ENCODE data around the gene B4GALT5. TPM values are rescaled to one million over a fixed set of nuclear protein-coding genes. Genes with fewer than 3 reads are reported as not detected.
A peak's percentile ranks its signal among the peaks of the same experiment; 100 is the strongest.

Gene B4GALT5
- polyA plus RNA-seq, 1 of the 3 experiments (the other 2 are of a cell fraction) = 35.1 TPM

DNA sequence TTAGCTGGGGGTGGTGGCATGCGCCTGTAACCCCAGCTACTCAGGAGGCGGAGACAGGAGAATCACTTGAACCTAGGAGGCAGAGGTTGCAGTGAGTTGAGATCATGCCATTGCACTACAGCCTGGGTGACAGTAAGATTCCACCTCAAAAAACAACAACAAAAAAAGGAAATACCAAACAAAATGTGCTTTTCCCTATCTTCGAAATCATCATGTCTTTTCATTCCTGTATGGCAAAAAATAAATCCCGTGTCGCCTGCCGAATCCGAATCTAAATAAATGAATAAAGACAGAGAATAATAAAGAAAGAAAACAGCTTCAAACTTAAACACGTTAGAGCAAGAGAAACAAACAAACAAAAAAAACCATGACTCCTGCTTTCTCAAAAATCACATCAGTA lies 11.8 kb downstream of the B4GALT5 start:
- Histone ChIP-seq H3F3A (replicated peaks; ENCODE audit: insufficient read depth) (peaks cover 9% of the 10 kb centered on the region), H3K27me3 (ENCODE audit: insufficient read depth) (no peaks in the 10 kb centered on the region), H3K36me3 (replicated peaks in 1 of 2; ENCODE audit: control insufficient read depth in 1 of 2, insufficient read depth in 2 of 2, low read length in 1 of 2) (no peaks in the 10 kb centered on the region), H3K79me2 (ENCODE audit: insufficient read depth) (peaks cover 98% of the 10 kb centered on the region), H2AFZ (ENCODE audit: low read depth) (no peak overlapping the region), H3K4me2 (peak overlapping the region; percentile 41), H3K9me3 (no peaks in the 10 kb centered on the region), H3K9ac (no peak overlapping the region), H3K4me1 (ENCODE audit: control insufficient read depth in 1 of 2, insufficient read depth in 2 of 2, low read depth in 1 of 2, low read length in 1 of 2) (peaks cover 23 to 31% of the 10 kb centered on the region in 2 experiments; a peak in 3 of 4 replicates), H3K27ac (ENCODE audit: low read depth in 2 of 2, low read length in 1 of 2) (peak overlapping the region in 1 of 2 experiments; percentile 80; a peak in 1 of 4 replicates), H3K4me3 (ENCODE audit: low read depth in 2 of 2, low read length in 1 of 2) (no peak overlapping the region), H3K9me2 (no peaks in the 10 kb centered on the region), H4K20me1 (ENCODE audit: insufficient read depth) (peaks cover 35% of the 10 kb centered on the region)
- whole genome bisulfite sequencing (ENCODE audit: low lambda C conversion rate) = 87% methylated on average over 8 of the region's 8 CpGs
- no peak for DNase-seq
- no peak for TF ChIP-seq GABPA (IDR thresholded peaks at IDR 0.05; ENCODE audit: low read depth)
- TF ChIP-seq RXRA (IDR thresholded peaks at IDR 0.05; ENCODE audit: borderline replicate concordance, low read depth) = no peak
- TF ChIP-seq FOSL2 (IDR thresholded peaks at IDR 0.05; ENCODE audit: borderline replicate concordance, low read depth) = no peak
- TF ChIP-seq POLR2AphosphoS5 (IDR thresholded peaks at IDR 0.05; ENCODE audit: low read depth, low read length) = no peak
- TF ChIP-seq FOXJ3 (CRISPR knock-in tag; IDR thresholded peaks at IDR 0.05) = no peak
- TF ChIP-seq JUND (IDR thresholded peaks at IDR 0.05) = no peak
- TF ChIP-seq NFIC (IDR thresholded peaks at IDR 0.05; ENCODE audit: borderline replicate concordance) = no peak
- TF ChIP-seq, protein P1, sequence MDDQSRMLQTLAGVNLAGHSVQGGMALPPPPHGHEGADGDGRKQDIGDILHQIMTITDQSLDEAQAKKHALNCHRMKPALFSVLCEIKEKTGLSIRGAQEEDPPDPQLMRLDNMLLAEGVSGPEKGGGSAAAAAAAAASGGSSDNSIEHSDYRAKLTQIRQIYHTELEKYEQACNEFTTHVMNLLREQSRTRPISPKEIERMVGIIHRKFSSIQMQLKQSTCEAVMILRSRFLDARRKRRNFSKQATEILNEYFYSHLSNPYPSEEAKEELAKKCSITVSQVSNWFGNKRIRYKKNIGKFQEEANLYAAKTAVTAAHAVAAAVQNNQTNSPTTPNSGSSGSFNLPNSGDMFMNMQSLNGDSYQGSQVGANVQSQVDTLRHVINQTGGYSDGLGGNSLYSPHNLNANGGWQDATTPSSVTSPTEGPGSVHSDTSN (IDR thresholded peaks at IDR 0.05) = no peak
- TF ChIP-seq EP300 (IDR thresholded peaks at IDR 0.05; ENCODE audit: borderline replicate concordance in 1 of 2, low read depth in 1 of 2, low read length in 1 of 2) = no peak
- TF ChIP-seq, protein P2, sequence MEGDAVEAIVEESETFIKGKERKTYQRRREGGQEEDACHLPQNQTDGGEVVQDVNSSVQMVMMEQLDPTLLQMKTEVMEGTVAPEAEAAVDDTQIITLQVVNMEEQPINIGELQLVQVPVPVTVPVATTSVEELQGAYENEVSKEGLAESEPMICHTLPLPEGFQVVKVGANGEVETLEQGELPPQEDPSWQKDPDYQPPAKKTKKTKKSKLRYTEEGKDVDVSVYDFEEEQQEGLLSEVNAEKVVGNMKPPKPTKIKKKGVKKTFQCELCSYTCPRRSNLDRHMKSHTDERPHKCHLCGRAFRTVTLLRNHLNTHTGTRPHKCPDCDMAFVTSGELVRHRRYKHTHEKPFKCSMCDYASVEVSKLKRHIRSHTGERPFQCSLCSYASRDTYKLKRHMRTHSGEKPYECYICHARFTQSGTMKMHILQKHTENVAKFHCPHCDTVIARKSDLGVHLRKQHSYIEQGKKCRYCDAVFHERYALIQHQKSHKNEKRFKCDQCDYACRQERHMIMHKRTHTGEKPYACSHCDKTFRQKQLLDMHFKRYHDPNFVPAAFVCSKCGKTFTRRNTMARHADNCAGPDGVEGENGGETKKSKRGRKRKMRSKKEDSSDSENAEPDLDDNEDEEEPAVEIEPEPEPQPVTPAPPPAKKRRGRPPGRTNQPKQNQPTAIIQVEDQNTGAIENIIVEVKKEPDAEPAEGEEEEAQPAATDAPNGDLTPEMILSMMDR (IDR thresholded peaks at IDR 0.05) = no peak
- no peak for TF ChIP-seq EZH2phosphoT487 (IDR thresholded peaks at IDR 0.05; ENCODE audit: borderline replicate concordance, low read depth)
- TF ChIP-seq SIN3A (IDR thresholded peaks at IDR 0.05; ENCODE audit: borderline replicate concordance, low read depth, low read length) = no peak
- TF ChIP-seq, protein P3, sequence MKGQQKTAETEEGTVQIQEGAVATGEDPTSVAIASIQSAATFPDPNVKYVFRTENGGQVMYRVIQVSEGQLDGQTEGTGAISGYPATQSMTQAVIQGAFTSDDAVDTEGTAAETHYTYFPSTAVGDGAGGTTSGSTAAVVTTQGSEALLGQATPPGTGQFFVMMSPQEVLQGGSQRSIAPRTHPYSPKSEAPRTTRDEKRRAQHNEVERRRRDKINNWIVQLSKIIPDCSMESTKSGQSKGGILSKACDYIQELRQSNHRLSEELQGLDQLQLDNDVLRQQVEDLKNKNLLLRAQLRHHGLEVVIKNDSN (IDR thresholded peaks at IDR 0.05; ENCODE audit: borderline replicate concordance, low read depth) = no peak
- no peak for TF ChIP-seq MEF2A (IDR thresholded peaks at IDR 0.05; ENCODE audit: borderline replicate concordance, low read depth)
- TF ChIP-seq, protein P4, sequence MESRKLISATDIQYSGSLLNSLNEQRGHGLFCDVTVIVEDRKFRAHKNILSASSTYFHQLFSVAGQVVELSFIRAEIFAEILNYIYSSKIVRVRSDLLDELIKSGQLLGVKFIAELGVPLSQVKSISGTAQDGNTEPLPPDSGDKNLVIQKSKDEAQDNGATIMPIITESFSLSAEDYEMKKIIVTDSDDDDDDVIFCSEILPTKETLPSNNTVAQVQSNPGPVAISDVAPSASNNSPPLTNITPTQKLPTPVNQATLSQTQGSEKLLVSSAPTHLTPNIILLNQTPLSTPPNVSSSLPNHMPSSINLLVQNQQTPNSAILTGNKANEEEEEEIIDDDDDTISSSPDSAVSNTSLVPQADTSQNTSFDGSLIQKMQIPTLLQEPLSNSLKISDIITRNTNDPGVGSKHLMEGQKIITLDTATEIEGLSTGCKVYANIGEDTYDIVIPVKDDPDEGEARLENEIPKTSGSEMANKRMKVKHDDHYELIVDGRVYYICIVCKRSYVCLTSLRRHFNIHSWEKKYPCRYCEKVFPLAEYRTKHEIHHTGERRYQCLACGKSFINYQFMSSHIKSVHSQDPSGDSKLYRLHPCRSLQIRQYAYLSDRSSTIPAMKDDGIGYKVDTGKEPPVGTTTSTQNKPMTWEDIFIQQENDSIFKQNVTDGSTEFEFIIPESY (IDR thresholded peaks at IDR 0.05; ENCODE audit: borderline replicate concordance, low read depth) = no peak
- TF ChIP-seq NRF1 (IDR thresholded peaks at IDR 0.05; ENCODE audit: low read depth, low read length) = no peak
- no peak for TF ChIP-seq TEAD4 (IDR thresholded peaks at IDR 0.05; ENCODE audit: borderline replicate concordance, insufficient read depth)
- POLR2A ChIA-PET = no interaction called here
- CTCF ChIA-PET = interaction anchor here (2.1 kb wide), 1 partner anchor 10 kb away, joined by 6 read pairs; no protein-coding TSS in a partner anchor

Data from SK-N-SH (cell line).